A673 (cell line): Measurements from ENCODE around the gene KBTBD6. TPM values are rescaled to one million over a fixed set of nuclear protein-coding genes. Genes with fewer than 3 reads are reported as not detected.

ENCODE experiments used
- BruUV-seq: library from RNA; stranded (reverse); fragments of 400-500 nt; replicated peaks from 2 replicates; lab custom pipeline; 2021; lab: Mats Ljungman, UMichigan
- CTCF ChIA-PET: fragments of 300-600 bp; sonication (Branson Sonifier 250); formaldehyde crosslinking; loops from one replicate; lab custom pipeline; 2022; ENCODE audit warnings: antibody characterized with exemption; lab: Charles Lee
- POLR2A ChIA-PET: fragments of 300-600 bp; sonication (Branson Sonifier 250); formaldehyde crosslinking; loops from one replicate; lab custom pipeline; 2022; ENCODE audit warnings: antibody characterized with exemption; ENCODE audit not compliant: low non-redundant PET; lab: Charles Lee
- DNase-seq: peaks from one replicate; pipeline ENCODE4 v3.0.0-alpha.2; 2015; ENCODE audit warnings: low spot score
- H3K27ac ChIP-seq: fragments of 200-600 bp; sonication (generic); 2 replicates; pipeline ENCODE4 v1.5.1; 2016; ENCODE audit warnings: mixed run types, low read depth, mild to moderate bottlenecking, mixed read lengths, antibody characterized with exemption, low read length; ENCODE audit not compliant: poor library complexity, severe bottlenecking
- H3K27me3 ChIP-seq: fragments of 200-600 bp; sonication (generic); replicated peaks from 2 replicates; pipeline ENCODE4 v1.6.1; 2017; ENCODE audit warnings: mixed run types, low read depth, mild to moderate bottlenecking, mixed read lengths, antibody characterized with exemption, low read length; ENCODE audit not compliant: insufficient read depth, poor library complexity
- H3K36me3 ChIP-seq: fragments of 200-600 bp; sonication (generic); 2 replicates; pipeline ENCODE4 v1.6.1; 2016; ENCODE audit warnings: mixed run types, mild to moderate bottlenecking, mixed read lengths, antibody characterized with exemption, low read length; ENCODE audit not compliant: insufficient read depth, poor library complexity, severe bottlenecking
- H3K4me1 ChIP-seq: fragments of 200-600 bp; sonication (generic); 2 replicates; pipeline ENCODE4 v1.6.1; 2017; ENCODE audit warnings: mixed run types, mild to moderate bottlenecking, mixed read lengths, antibody characterized with exemption, low read length; ENCODE audit not compliant: insufficient read depth, poor library complexity, severe bottlenecking
- H3K4me3 ChIP-seq: fragments of 200-600 bp; sonication (generic); 2 replicates; pipeline ENCODE4 v1.5.1; 2016; ENCODE audit warnings: low read depth, mixed run types, mild to moderate bottlenecking, mixed read lengths, low read length; ENCODE audit not compliant: poor library complexity, severe bottlenecking
- H3K9me3 ChIP-seq: fragments of 200-600 bp; sonication (generic); 2 replicates; pipeline ENCODE4 v1.6.1; 2016; ENCODE audit warnings: mixed run types, low read depth, mild to moderate bottlenecking, mixed read lengths, antibody characterized with exemption, low read length; ENCODE audit not compliant: poor library complexity, severe bottlenecking
- EZH2 ChIP-seq: fragments of 200-600 bp; sonication (generic); IDR thresholded peaks from 2 replicates; pipeline ENCODE4 v1.6.1; 2017; ENCODE audit warnings: borderline replicate concordance, low read depth, mild to moderate bottlenecking, mixed read lengths, antibody characterized with exemption, low read length; ENCODE audit not compliant: poor library complexity, severe bottlenecking
- intact Hi-C: fragments of 100-400 bp; cut with micrococcal nuclease; formaldehyde crosslinking; loops from one replicate; pipeline ENCODE4 v1.10.0; 2022; ENCODE audit not compliant: unreplicated experiment
- total RNA-seq: library from RNA; stranded (reverse); gene quantifications from 2 replicates; pipeline ENCODE4 v1.2.3, GENCODE V29; 2021
- TF ChIP-seq, protein P1 (sequence below): fragments of 300-800, 200-600 bp; sonication (generic); conservative IDR thresholded peaks from 2 replicates; pipeline ENCODE4 v1.5.1; 2017; ENCODE audit warnings: low read depth, mild to moderate bottlenecking, antibody characterized with exemption, low read length, moderate library complexity, mixed read lengths

Gene KBTBD6
- total RNA-seq, 1 experiment from 2014 or later: 15.7 TPM

- Histone ChIP-seq H3K36me3 (no peaks in the 10 kb centered on the region), H3K4me1 (no peaks in the 10 kb centered on the region), H3K27me3 (no peaks in the 10 kb centered on the region), H3K4me3 (no peak overlapping the region), H3K27ac (no peak overlapping the region), H3K9me3 (peaks cover 7% of the 10 kb centered on the region)
- CTCF ChIA-PET: no interaction called here
- no TSS peak for BruUV-seq
- POLR2A ChIA-PET: no interaction called here
- DNase-seq: no peak
- intact Hi-C loops: no loop called here
- TF ChIP-seq, protein P1, sequence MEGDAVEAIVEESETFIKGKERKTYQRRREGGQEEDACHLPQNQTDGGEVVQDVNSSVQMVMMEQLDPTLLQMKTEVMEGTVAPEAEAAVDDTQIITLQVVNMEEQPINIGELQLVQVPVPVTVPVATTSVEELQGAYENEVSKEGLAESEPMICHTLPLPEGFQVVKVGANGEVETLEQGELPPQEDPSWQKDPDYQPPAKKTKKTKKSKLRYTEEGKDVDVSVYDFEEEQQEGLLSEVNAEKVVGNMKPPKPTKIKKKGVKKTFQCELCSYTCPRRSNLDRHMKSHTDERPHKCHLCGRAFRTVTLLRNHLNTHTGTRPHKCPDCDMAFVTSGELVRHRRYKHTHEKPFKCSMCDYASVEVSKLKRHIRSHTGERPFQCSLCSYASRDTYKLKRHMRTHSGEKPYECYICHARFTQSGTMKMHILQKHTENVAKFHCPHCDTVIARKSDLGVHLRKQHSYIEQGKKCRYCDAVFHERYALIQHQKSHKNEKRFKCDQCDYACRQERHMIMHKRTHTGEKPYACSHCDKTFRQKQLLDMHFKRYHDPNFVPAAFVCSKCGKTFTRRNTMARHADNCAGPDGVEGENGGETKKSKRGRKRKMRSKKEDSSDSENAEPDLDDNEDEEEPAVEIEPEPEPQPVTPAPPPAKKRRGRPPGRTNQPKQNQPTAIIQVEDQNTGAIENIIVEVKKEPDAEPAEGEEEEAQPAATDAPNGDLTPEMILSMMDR: no peak
- no peak for TF ChIP-seq EZH2
These were observed 24.0 kb upstream of the KBTBD6 start for GRCh38 chr13:41156620-41157019.

DNA sequence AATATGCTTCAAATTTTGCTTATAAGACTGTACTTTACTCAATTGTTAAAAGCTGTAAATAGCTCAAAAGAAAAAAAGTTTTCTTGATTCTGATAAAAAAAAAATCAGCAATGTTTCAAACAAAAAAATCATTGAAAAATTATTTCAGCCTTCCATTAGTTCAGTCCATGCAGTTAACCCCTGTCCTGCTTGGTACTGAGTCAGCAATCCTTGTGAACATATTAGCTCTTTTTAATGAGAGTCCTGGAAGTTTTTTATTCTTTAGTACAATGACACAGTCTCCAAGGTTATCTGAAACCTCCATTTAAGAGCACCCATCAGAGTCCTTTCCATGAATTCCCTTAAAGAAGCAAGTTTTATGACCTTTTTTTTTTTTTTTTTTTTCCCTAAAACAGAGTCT is 21.4 kb upstream of the KBTBD6 start:
- no TSS peak for BruUV-seq
- Histone ChIP-seq H3K27ac (no peak overlapping the region), H3K4me3 (no peak overlapping the region), H3K9me3 (peaks cover 22% of the 10 kb centered on the region), H3K27me3 (no peaks in the 10 kb centered on the region), H3K4me1 (no peaks in the 10 kb centered on the region), H3K36me3 (no peaks in the 10 kb centered on the region)
- ChIA-PET CTCF (no interaction called here), POLR2A (interaction anchor here (0.6 kb wide), 1 partner anchor 560 kb away, joined by 5 read pairs; no protein-coding TSS in a partner anchor)
- TF ChIP-seq, protein P1: no peak
- no peak for TF ChIP-seq EZH2
- intact Hi-C loops: no loop called here
- no peak for DNase-seq

- Histone ChIP-seq H3K27ac (no peak overlapping the region), H3K4me1 (no peaks in the 10 kb centered on the region), H3K36me3 (no peaks in the 10 kb centered on the region), H3K4me3 (no peak overlapping the region), H3K9me3 (peaks cover 40% of the 10 kb centered on the region), H3K27me3 (no peaks in the 10 kb centered on the region)
- no peak for DNase-seq
- TF ChIP-seq, protein P1: no peak
- no peak for TF ChIP-seq EZH2
- BruUV-seq: no TSS peak
- ChIA-PET POLR2A (no interaction called here), CTCF (no interaction called here)
- intact Hi-C loops: no loop called here
These were observed 19.4 kb upstream of the KBTBD6 start for GRCh38 chr13:41152005-41152404.
